ENCODE results near the gene ZNF576. TPM values are rescaled to one million over a fixed set of nuclear protein-coding genes. Genes with fewer than 3 reads are reported as not detected.

Gene ZNF576
- total and polyA plus RNA-seq, 2 of the 13 experiments (the other 11 are each of a cell fraction or from before 2014, with no cell fraction given), result 7.2 to 9.6 TPM

GRCh38 chr19:43594710-43595604 is 1.4 kb upstream of the ZNF576 start (continued):
- no peak for TF ChIP-seq HNF4G (IDR thresholded peaks at IDR 0.05; ENCODE audit: borderline replicate concordance, low read depth, low read length)
- TF ChIP-seq HNF4G (CRISPR knock-in tag; IDR thresholded peaks at IDR 0.05; ENCODE audit: borderline replicate concordance, low read depth), result no peak
- TF ChIP-seq THAP8 (CRISPR knock-in tag; IDR thresholded peaks at IDR 0.05; ENCODE audit: borderline replicate concordance), result no peak
- TF ChIP-seq PRMT3 (CRISPR knock-in tag; IDR thresholded peaks at IDR 0.05; ENCODE audit: borderline replicate concordance, low read depth), result no peak
- no peak for TF ChIP-seq ZNF30 (CRISPR knock-in tag; IDR thresholded peaks at IDR 0.05)
- no peak for TF ChIP-seq ZNF775 (CRISPR knock-in tag; IDR thresholded peaks at IDR 0.05; ENCODE audit: borderline replicate concordance)
- no peak for TF ChIP-seq HMGA1 (CRISPR knock-in tag; conservative IDR thresholded peaks at IDR 0.05)
- TF ChIP-seq RXRB (CRISPR knock-in tag; IDR thresholded peaks at IDR 0.05; ENCODE audit: borderline replicate concordance), result no peak
- TF ChIP-seq ATF3 (CRISPR knock-in tag; IDR thresholded peaks at IDR 0.05), result no peak; the same call in 1 of the 2 replicates
- peak; percentile 73; the same call in 1 of the 2 replicates for TF ChIP-seq ZNF33B (CRISPR knock-in tag; IDR thresholded peaks at IDR 0.05)
- no peak for TF ChIP-seq HNRNPL (IDR thresholded peaks at IDR 0.05; ENCODE audit: low read depth, low read length)
- TF ChIP-seq SIX1 (CRISPR knock-in tag; IDR thresholded peaks at IDR 0.05; ENCODE audit: borderline replicate concordance), result no peak
- TF ChIP-seq RNF219 (CRISPR knock-in tag; IDR thresholded peaks at IDR 0.05), result no peak
- TF ChIP-seq SMAD9 (CRISPR knock-in tag; IDR thresholded peaks at IDR 0.05), result no peak
- TF ChIP-seq PCBP2 (optimal IDR thresholded peaks at IDR 0.05; ENCODE audit: low read depth, low read length, poor library complexity, severe bottlenecking), result no peak
- peak; percentile 34 for TF ChIP-seq TBX2 (CRISPR knock-in tag; IDR thresholded peaks at IDR 0.05; ENCODE audit: borderline replicate concordance)
- no peak for TF ChIP-seq ZNF570 (CRISPR knock-in tag; IDR thresholded peaks at IDR 0.05; ENCODE audit: borderline replicate concordance)
- TF ChIP-seq POGZ (CRISPR knock-in tag; IDR thresholded peaks at IDR 0.05), result no peak
- no peak for TF ChIP-seq ZNF703 (CRISPR knock-in tag; IDR thresholded peaks at IDR 0.05; ENCODE audit: borderline replicate concordance)
- TF ChIP-seq ELF3 (CRISPR knock-in tag; IDR thresholded peaks at IDR 0.05), result no peak
- no peak for TF ChIP-seq RERE (CRISPR knock-in tag; IDR thresholded peaks at IDR 0.05; ENCODE audit: low read depth)
